Measurements from ENCODE around the gene GSC2. TPM values are rescaled to one million over a fixed set of nuclear protein-coding genes. Genes with fewer than 3 reads are reported as not detected.

GSC2 gene
- total and polyA plus RNA-seq, 9 of the 15 experiments (the other 6 are each of a cell fraction or from before 2014, with no cell fraction given), result not detected

DNA sequence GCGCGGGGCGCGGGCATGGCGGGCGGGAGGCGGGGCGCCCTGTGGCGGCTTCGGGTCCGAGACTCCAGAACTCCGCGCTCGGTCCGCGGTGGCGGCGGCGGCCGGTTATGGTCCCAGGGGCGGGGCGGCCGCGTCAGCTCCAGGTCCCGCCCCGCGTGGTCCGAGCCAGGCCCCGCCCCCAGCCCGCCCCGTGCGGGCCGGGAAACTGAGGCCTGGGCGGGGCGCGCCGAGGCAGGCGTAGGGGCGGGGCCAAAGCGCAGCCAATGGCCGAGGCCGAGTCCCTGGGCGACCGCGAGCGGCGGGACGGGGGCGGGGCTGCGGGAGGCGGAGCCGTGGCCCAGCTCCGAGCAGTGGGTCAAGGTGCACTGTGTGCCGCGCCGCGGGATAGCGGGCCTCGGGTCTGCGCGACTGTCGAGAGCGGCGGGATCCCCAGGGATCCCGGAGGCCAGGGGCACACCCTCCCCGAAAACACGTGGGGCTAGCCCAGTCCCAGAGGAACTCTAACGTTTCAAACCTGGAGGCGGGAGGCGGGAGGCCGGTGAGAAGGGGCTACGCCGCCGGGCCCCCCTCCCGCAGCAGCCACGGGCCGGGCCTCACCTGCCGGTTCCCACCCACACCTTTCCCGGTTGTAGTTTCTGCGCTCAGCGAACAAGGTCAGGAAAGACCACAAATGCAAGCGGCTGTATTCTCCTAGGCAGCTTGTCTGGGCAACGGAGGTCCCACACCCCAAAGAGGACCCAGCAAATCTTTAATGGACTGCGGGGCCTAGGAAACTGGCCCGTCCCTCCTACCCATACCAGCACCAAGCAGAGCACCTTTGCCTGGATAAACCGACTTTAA is 28.8 kb upstream of the GSC2 start, which contains the start of gene SLC25A1 (continued):
- no peak for TF ChIP-seq MED1 (CRISPR knock-in tag; IDR thresholded peaks at IDR 0.05; ENCODE audit: borderline replicate concordance)
- TF ChIP-seq, protein P1, sequence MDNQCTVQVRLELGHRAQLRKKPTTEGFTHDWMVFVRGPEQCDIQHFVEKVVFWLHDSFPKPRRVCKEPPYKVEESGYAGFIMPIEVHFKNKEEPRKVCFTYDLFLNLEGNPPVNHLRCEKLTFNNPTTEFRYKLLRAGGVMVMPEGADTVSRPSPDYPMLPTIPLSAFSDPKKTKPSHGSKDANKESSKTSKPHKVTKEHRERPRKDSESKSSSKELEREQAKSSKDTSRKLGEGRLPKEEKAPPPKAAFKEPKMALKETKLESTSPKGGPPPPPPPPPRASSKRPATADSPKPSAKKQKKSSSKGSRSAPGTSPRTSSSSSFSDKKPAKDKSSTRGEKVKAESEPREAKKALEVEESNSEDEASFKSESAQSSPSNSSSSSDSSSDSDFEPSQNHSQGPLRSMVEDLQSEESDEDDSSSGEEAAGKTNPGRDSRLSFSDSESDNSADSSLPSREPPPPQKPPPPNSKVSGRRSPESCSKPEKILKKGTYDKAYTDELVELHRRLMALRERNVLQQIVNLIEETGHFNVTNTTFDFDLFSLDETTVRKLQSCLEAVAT (IDR thresholded peaks at IDR 0.05), result no peak
- TF ChIP-seq NEUROD1 (IDR thresholded peaks at IDR 0.05; ENCODE audit: borderline replicate concordance, low read depth, low read length, partially characterized antibody), result no peak
- TF ChIP-seq, protein P2, sequence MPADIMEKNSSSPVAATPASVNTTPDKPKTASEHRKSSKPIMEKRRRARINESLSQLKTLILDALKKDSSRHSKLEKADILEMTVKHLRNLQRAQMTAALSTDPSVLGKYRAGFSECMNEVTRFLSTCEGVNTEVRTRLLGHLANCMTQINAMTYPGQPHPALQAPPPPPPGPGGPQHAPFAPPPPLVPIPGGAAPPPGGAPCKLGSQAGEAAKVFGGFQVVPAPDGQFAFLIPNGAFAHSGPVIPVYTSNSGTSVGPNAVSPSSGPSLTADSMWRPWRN (IDR thresholded peaks at IDR 0.05; ENCODE audit: low read depth), result no peak
- TF ChIP-seq ETV1 (tag; conservative IDR thresholded peaks at IDR 0.05; ENCODE audit: low read depth), result no peak
- TF ChIP-seq PRMT5 (CRISPR knock-in tag; IDR thresholded peaks at IDR 0.05), result no peak
- TF ChIP-seq ELF2 (CRISPR knock-in tag; IDR thresholded peaks at IDR 0.05), result peak; percentile 90
- TF ChIP-seq ZNF282 (CRISPR knock-in tag; IDR thresholded peaks at IDR 0.05), result no peak
- no peak for TF ChIP-seq SAFB (IDR thresholded peaks at IDR 0.05; ENCODE audit: borderline replicate concordance, low read depth, low read length)
- TF ChIP-seq MECOM (CRISPR knock-in tag; IDR thresholded peaks at IDR 0.05), result no peak
- no peak for TF ChIP-seq PRPF4 (IDR thresholded peaks at IDR 0.05; ENCODE audit: insufficient read depth, low read depth, low read length, poor library complexity, severe bottlenecking)
- no peak for TF ChIP-seq SPI1 (IDR thresholded peaks at IDR 0.05; ENCODE audit: borderline replicate concordance, low read depth, low read length)
- peak; percentile 94 for TF ChIP-seq KLF13 (tag; IDR thresholded peaks at IDR 0.05; ENCODE audit: borderline replicate concordance, low read depth)
- no peak for TF ChIP-seq SREBF2 (CRISPR knock-in tag; IDR thresholded peaks at IDR 0.05)
- TF ChIP-seq NFYB (IDR thresholded peaks at IDR 0.05; ENCODE audit: extremely low read depth, insufficient read length), result no peak
- TF ChIP-seq TAF1 (IDR thresholded peaks at IDR 0.05; ENCODE audit: control insufficient read depth, extremely low read depth, insufficient read depth, low read length, severe bottlenecking), result no peak
- TF ChIP-seq ESRRA (IDR thresholded peaks at IDR 0.05; ENCODE audit: borderline replicate concordance, low read depth), result no peak
- TF ChIP-seq PTTG1 (tag; IDR thresholded peaks at IDR 0.05; ENCODE audit: low read depth), result no peak
- TF ChIP-seq, protein P3, sequence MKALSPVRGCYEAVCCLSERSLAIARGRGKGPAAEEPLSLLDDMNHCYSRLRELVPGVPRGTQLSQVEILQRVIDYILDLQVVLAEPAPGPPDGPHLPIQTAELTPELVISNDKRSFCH (CRISPR knock-in tag; IDR thresholded peaks at IDR 0.05), result no peak
- TF ChIP-seq, protein P3 (tag; IDR thresholded peaks at IDR 0.05), result no peak
- TF ChIP-seq, protein P4, sequence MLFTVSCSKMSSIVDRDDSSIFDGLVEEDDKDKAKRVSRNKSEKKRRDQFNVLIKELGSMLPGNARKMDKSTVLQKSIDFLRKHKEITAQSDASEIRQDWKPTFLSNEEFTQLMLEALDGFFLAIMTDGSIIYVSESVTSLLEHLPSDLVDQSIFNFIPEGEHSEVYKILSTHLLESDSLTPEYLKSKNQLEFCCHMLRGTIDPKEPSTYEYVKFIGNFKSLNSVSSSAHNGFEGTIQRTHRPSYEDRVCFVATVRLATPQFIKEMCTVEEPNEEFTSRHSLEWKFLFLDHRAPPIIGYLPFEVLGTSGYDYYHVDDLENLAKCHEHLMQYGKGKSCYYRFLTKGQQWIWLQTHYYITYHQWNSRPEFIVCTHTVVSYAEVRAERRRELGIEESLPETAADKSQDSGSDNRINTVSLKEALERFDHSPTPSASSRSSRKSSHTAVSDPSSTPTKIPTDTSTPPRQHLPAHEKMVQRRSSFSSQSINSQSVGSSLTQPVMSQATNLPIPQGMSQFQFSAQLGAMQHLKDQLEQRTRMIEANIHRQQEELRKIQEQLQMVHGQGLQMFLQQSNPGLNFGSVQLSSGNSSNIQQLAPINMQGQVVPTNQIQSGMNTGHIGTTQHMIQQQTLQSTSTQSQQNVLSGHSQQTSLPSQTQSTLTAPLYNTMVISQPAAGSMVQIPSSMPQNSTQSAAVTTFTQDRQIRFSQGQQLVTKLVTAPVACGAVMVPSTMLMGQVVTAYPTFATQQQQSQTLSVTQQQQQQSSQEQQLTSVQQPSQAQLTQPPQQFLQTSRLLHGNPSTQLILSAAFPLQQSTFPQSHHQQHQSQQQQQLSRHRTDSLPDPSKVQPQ (CRISPR knock-in tag; IDR thresholded peaks at IDR 0.05; ENCODE audit: borderline replicate concordance), result no peak
- no peak for TF ChIP-seq GABPA (tag; conservative IDR thresholded peaks at IDR 0.05; ENCODE audit: low read depth)
- TF ChIP-seq SMAD1 (IDR thresholded peaks at IDR 0.05; ENCODE audit: low read depth, low read length, partially characterized antibody), result peak; percentile 10

All from K562 (cell line).